SH-SY5Y (cell line): Measurements from ENCODE around the gene LRFN3.

Experiments used
- GATA2 ChIP-seq: IDR thresholded peaks from 2 replicates; pipeline ENCODE4 v1.6.1; 2011; ENCODE audit warnings: mild to moderate bottlenecking, low read depth, low read length
- GATA3 ChIP-seq: IDR thresholded peaks from 2 replicates; pipeline ENCODE4 v1.6.1; 2011; ENCODE audit warnings: low read depth, mild to moderate bottlenecking, low read length, moderate library complexity

DNA sequence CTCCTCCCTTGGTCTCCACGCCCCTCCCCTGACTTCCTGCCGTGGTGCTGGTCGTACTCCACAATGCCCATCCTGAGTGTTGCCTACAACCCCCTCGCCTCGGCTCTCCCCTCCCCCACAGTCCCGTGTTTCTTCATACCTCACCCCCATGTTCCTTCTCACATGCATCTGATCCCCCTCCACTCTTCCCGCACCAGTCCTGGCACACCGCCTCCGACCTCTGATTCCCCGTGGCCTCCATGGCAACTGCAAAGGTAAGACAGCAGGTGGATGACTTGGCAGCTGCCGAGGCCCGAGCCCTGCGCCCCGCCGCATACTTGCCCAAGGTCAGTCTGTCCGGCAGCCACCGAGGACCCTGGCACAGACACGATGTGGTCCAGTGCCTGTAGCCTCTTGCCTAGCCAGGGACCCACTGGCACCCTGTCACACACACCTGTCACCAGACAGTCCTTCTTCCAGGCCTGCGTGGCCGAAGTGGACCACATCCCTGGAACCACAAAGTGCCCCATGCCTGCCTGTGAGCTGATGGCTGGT is 42.7 kb downstream of the LRFN3 start:
- TF ChIP-seq GATA3 = no peak
- TF ChIP-seq GATA2 = no peak
